Small intestine (tissue), 16 donors: Measurements from ENCODE around the gene DDI2. TPM values are rescaled to one million over a fixed set of nuclear protein-coding genes. Genes with fewer than 3 reads are reported as not detected.

ENCODE experiments used
- DNase-seq, 2 donors: peaks; one replicate each; pipeline versions ENCODE4 v3.0.0 to v3.0.0-alpha.2; 2013
- FAIRE-seq: peaks from 2 replicates; lab custom pipeline; 2012; peaks lifted over from hg19 to GRCh38; lab: Jason Lieb, UNC
- H3K27ac ChIP-seq, 3 donors: one replicate each; pipeline ENCODE4 v1.5.1; 2013; ENCODE audit warnings: low read length in 2 of 3, mild to moderate bottlenecking in 2 of 3, control low read depth in 1 of 3, inconsistent platforms in 1 of 3, low read depth in 1 of 3, moderate library complexity in 1 of 3
- H3K27me3 ChIP-seq, 3 donors: one replicate each; pipeline ENCODE4 v1.6.1; 2013; ENCODE audit warnings: low read length in 3 of 3, inconsistent platforms in 1 of 3; ENCODE audit not compliant: control insufficient read depth in 3 of 3, insufficient read depth in 3 of 3
- H3K36me3 ChIP-seq, 3 donors: one replicate each; pipeline ENCODE4 v1.6.1; 2013; ENCODE audit warnings: low read length in 3 of 3, inconsistent platforms in 1 of 3, low read depth in 1 of 3, mild to moderate bottlenecking in 1 of 3, moderate library complexity in 1 of 3; ENCODE audit not compliant: control insufficient read depth in 3 of 3, insufficient read depth in 2 of 3
- H3K4me1 ChIP-seq, 3 donors: one replicate each; pipeline ENCODE4 v1.6.1; 2013; ENCODE audit warnings: low read length in 2 of 3, inconsistent platforms in 1 of 3, low read depth in 1 of 3, mild to moderate bottlenecking in 1 of 3, moderate library complexity in 1 of 3; ENCODE audit not compliant: control insufficient read depth in 3 of 3, insufficient read depth in 2 of 3
- H3K4me3 ChIP-seq, 3 donors: one replicate each; pipeline ENCODE4 v1.5.1; 2013; ENCODE audit warnings: low read length in 3 of 3, control low read depth in 1 of 3, inconsistent platforms in 1 of 3, low read depth in 1 of 3, mild to moderate bottlenecking in 1 of 3, moderate library complexity in 1 of 3
- H3K9me3 ChIP-seq, 2 donors: one replicate each; pipeline ENCODE4 v1.6.1; 2013; ENCODE audit warnings: low read depth in 1 of 2, low read length in 1 of 2; ENCODE audit not compliant: control insufficient read depth in 2 of 2, insufficient read depth in 1 of 2
- WGBS, 3 donors: extraction: QIAGEN DNeasy Blood & Tissue Kit; methylation state at CpG; one replicate each; pipeline ENCODE4 v1.1.7; 2013; 5-methylcytosine and 5-hydroxymethylcytosine counted together
- long read RNA-seq, 10 donors: transcript quantifications; one replicate each; lab custom pipeline, GENCODE V29; 2026
- polyA plus RNA-seq, 4 donors: library from polyadenylated mRNA; stranded (reverse) in 3 of 4; unstranded in 1 of 4; fragments of 200-250 nt in 3 of 4; fragments of 120-200 nt in 1 of 4; gene quantifications; one replicate each; pipeline versions ENCODE4 v1.2.1 to v1.2.3, GENCODE V29; 2013
- donor health status: healthy with polysubstance abuse.
- donor health status: control.
- donor health status: control.
- donor health status: Bipolar disorder and iron deficiency.
- donor health status: healthy.

Gene DDI2
- 10 to 100 TPM in 2 of 4 donors, 1 to 10 TPM in 2; 4.3 to 34.7 (median 9.7) TPM for polyA plus RNA-seq
- long read RNA-seq, donor 1: 0 reads
- long read RNA-seq, donor 2, full-length matches to known transcripts: 3 of 3 reads
- long read RNA-seq, donor 2, partial matches to known transcripts: 0 of 3 reads
- long read RNA-seq, donor 2, other reads (novel, unspliced or antisense): 0 of 3 reads
- long read RNA-seq, donor 3, full-length matches to known transcripts: 3 of 3 reads
- long read RNA-seq, donor 3, partial matches to known transcripts: 0 of 3 reads
- long read RNA-seq, donor 3, other reads (novel, unspliced or antisense): 0 of 3 reads
- long read RNA-seq, donor 4: 0 reads
- long read RNA-seq, donor 5: 0 reads
- long read RNA-seq, donor 6, full-length matches to known transcripts: 3 of 12 reads
- long read RNA-seq, donor 6, partial matches to known transcripts: 9 of 12 reads
- long read RNA-seq, donor 6, other reads (novel, unspliced or antisense): 0 of 12 reads
- long read RNA-seq, donor 7: 0 reads
- long read RNA-seq, donor 8, full-length matches to known transcripts: 1 of 1 reads
- long read RNA-seq, donor 8, partial matches to known transcripts: 0 of 1 reads
- long read RNA-seq, donor 8, other reads (novel, unspliced or antisense): 0 of 1 reads
- long read RNA-seq, donor 9: 0 reads
- long read RNA-seq, donor 10, full-length matches to known transcripts: 2 of 2 reads
- long read RNA-seq, donor 10, partial matches to known transcripts: 0 of 2 reads
- long read RNA-seq, donor 10, other reads (novel, unspliced or antisense): 0 of 2 reads

DNA sequence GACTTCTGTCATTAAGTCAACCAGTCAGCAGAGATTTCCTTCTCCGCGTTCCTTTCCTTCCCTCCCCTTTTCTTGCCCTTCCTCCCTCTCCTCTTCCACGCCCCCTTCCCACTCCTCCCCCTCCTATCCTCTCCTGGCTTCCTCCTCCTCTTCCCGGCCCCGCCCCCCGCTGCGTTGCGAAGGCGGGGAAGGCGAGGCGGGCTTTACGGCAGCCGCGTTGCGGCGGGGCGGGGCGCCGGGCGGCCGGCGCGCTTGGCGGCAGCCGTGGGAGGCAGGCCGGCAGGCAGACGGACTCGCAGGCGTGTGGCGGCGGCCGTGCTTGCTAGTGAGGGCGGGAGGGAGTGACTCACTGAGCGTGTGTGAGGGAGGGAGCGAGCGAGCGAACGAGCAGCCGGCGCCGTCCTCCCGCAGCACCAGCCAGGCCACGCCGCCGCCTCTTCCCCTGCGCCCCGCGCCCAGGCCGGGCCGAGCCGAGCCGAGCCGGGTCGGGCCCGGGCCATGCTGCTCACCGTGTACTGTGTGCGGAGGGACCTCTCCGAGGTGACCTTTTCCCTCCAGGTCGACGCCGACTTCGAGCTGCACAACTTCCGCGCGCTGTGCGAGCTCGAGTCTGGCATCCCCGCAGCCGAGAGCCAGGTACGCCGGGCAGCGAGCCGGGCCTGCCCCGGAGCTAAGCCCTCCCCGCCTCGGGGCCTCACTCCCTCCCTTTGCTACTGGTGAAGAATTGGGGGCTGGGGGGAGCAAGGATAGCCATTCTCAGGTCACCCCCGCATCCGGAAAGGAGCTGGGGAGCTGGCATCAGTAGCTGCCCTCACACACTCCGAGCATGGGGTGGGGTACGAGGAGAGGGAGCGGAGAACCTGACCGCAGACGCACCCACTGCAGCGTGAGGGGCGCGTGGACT is at the start of gene DDI2:
Gene DDI2 (plus strand): TSS at position 286 of the 904 bp plus-strand sequence. CDS start 213 bp downstream, at position 499.
- DNase-seq: peak; percentile 99
- Histone ChIP-seq H3K4me3 (peak within 1 kb of the TSS; percentile 61 to 91 (median 72)), H3K27me3 (no peaks in the 10 kb centered on the region), H3K9me3 (no peaks in the 10 kb centered on the region), H3K36me3 (peaks cover 0 to 3% (median 0%) of the 10 kb centered on the region in 3 donors), H3K4me1 (peaks cover 3 to 28% (median 12%) of the 10 kb centered on the region in 3 donors), H3K27ac (peak within 1 kb of the TSS; percentile 93 to 98 (median 95))
- no peak for FAIRE-seq
- 0 to 1% (median 1%) methylated on average over 67 to 86 of the region's 86 CpGs for WGBS, 3 donors

DNA sequence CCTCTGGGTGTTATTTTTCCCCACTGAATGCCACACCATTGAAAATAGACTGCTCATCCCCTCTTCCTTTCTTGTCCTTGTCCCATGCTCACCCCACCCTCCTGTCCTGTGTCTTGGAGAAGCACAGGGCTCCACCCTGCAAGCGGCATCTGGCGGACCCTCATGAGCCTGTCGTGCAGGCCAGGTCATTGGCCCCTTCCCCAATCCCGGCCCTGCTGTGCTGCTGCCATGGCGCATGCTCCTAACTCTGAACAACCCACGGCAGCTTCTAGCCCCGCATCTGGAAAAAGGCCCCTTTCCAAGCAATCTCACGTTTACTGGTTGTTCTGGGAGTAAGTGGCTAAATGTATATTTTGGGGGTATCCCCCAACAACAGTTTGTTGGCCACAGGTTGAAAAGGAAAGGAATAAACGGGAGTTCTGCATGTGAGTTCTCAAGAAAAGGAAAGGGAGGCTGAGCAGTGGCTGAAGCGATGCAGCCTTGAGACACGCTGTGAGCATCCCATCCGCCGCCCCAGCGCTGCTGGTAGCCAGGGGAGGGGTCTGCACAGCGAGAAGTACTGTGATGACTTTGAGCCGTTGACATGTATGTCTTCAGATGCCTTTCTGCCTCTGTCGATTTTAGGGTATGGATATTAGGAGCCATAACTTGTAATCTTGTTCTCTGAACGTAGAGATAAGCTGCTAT is 48.7 kb upstream of the DDI2 start:
- H3K4me3 ChIP-seq: no peak overlapping the region
- no peak for FAIRE-seq
- H3K9me3 ChIP-seq: no peaks in the 10 kb centered on the region
- H3K27me3 ChIP-seq: no peaks in the 10 kb centered on the region
- H3K4me1 ChIP-seq: peaks cover 0 to 10% (median 0%) of the 10 kb centered on the region in 3 donors
- peak in 1 of 2 donors; percentile 38 for DNase-seq
- WGBS, 3 donors: 71 to 82% (median 75%) methylated on average over 18 of the region's 18 CpGs
- peaks cover 11 to 63% (median 15%) of the 10 kb centered on the region in 3 donors for H3K36me3 ChIP-seq
- no peak overlapping the region for H3K27ac ChIP-seq

DNA sequence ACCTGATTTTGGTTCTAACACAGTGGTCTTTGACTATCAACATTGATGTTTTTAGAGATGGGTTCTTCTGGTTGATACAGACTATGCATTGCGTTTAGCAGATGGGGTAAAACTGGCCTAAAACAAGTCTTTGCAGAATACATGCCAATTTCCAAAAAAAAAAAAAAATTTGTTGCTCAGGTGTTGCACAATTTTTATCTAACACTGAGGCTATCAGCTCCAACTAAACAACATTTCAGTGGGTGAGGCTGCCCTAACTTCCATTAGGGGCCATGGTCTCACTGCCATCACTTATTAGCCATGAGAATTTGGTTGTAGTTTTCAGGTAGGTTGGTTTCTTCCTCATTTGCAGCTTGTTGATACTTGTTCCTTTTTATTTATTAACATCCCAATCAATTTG is 46.4 kb upstream of the DDI2 start:
- no peak for FAIRE-seq

DNA sequence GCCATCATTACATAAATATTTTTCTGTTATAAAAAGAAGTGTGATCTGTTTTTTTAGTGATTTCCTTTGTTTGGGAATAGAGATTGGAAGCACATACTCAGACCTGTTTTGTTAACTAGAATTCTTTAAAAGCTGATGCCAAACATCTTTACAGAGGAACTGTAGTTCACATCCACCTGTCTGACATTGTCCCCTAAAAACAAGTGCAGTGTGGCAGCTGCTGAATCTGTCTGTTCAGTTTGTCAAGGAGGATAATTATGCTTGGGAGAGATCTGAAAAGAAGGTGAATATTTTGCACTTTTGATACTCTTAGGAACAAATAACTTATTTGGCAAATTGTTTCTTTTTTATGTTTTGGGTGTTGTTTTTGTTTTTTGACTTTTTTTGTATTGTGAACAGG is 46.0 kb upstream of the DDI2 start:
- Histone ChIP-seq H3K27me3 (no peaks in the 10 kb centered on the region), H3K9me3 (no peaks in the 10 kb centered on the region), H3K4me3 (no peak overlapping the region), H3K27ac (no peak overlapping the region), H3K36me3 (peaks cover 9 to 61% (median 10%) of the 10 kb centered on the region in 3 donors), H3K4me1 (peaks cover 0 to 10% (median 0%) of the 10 kb centered on the region in 3 donors)
- DNase-seq (no peak), FAIRE-seq (no peak)

More for the DNA sequence above, 46.4 kb upstream of the DDI2 start:
- no peak overlapping the region for H3K27ac ChIP-seq
- H3K4me3 ChIP-seq: no peak overlapping the region
- DNase-seq: no peak
- 94 to 100% (median 94%) methylated on average over 1 of the region's 1 CpG for WGBS, 3 donors
- no peaks in the 10 kb centered on the region for H3K27me3 ChIP-seq
- H3K9me3 ChIP-seq: no peaks in the 10 kb centered on the region
- peaks cover 0 to 10% (median 0%) of the 10 kb centered on the region in 3 donors for H3K4me1 ChIP-seq
- peaks cover 11 to 61% (median 13%) of the 10 kb centered on the region in 3 donors for H3K36me3 ChIP-seq

DNA sequence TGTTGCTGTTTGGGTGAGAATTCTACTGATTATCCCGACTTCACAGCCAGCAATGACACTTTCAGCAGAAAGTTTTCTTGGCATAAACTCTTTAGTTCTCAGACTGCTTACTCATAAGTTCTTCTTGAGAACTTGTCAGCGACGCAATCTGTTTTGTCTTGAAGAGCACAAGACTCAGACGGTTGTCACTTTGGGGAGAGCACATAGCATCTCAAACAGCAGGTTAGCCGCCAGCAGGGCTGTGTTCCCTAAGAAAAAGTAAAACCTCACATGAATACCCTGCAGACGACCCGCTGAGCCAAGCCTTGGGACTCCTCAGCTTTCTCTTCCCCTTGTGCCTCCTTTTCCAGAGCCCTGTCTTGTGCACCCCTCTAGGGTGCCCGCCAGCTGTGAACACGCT is 43.8 kb upstream of the DDI2 start:
- peaks cover 0 to 8% (median 0%) of the 10 kb centered on the region in 3 donors for H3K4me1 ChIP-seq
- WGBS, 3 donors: 77 to 92% (median 91%) methylated on average over 9 of the region's 9 CpGs
- FAIRE-seq: no peak
- H3K36me3 ChIP-seq: peaks cover 2 to 65% (median 4%) of the 10 kb centered on the region in 3 donors
- H3K27ac ChIP-seq: no peak overlapping the region
- H3K9me3 ChIP-seq: no peaks in the 10 kb centered on the region
- no peak for DNase-seq
- no peak overlapping the region for H3K4me3 ChIP-seq
- no peaks in the 10 kb centered on the region for H3K27me3 ChIP-seq

DNA sequence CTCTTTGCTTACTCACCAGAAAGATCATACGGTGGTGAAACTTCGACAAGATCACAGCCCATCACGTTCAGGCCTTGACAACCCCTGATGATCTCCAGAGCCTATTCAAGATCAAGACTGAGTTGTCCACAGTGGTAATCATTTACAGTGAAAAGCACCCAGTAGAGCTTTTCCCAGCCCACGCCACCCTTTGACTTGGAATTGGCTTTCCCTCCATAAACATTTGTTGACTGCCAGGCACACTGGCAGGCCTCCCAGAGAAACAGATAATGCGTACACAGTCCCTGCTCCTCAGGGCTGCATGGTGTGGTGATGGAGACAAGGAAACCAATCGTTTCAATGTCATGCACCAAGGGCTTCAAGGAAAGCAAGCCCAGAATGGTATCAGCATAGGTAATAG is 42.5 kb upstream of the DDI2 start:
- H3K4me1 ChIP-seq: no peaks in the 10 kb centered on the region
- FAIRE-seq (no peak), DNase-seq (no peak)
- peaks cover 2 to 69% (median 2%) of the 10 kb centered on the region in 3 donors for H3K36me3 ChIP-seq
- H3K9me3 ChIP-seq: no peaks in the 10 kb centered on the region
- H3K4me3 ChIP-seq: no peak overlapping the region
- H3K27me3 ChIP-seq: no peaks in the 10 kb centered on the region
- no peak overlapping the region for H3K27ac ChIP-seq
- 73 to 85% (median 80%) methylated on average over 6 of the region's 6 CpGs for WGBS, 3 donors

DNA sequence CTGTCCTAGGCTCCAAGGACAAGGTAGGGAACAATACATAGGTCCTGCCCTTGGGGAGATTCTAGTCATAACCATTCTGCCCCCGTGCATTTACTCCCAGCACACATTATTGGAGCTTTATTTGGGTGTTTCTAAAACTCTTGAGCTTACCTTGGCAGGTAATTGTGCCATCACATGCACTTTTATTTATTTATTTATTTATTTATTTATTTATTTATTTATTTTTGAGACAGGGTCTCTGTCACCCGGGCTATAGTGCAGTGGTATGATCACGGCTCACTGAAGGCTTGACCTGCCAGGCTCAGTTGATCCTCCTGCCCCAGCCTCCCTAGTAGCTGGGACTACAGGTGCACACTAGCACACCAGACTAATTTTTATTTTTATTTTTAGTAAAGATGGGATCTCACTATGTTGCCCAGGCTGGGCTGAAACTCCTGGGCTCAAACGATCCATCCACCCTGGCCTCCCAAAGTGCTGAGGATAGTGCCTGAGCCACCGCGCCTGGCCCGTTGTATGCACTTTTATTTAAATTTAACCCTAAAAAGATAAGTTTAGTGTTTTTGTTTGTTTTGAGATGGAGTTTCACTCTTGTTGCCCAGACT is 41.6 kb upstream of the DDI2 start:
- Histone ChIP-seq H3K36me3 (peaks cover 2 to 74% (median 2%) of the 10 kb centered on the region in 3 donors), H3K9me3 (no peaks in the 10 kb centered on the region), H3K27me3 (no peaks in the 10 kb centered on the region), H3K4me3 (no peak overlapping the region), H3K4me1 (no peaks in the 10 kb centered on the region), H3K27ac (no peak overlapping the region)
- DNase-seq (no peak), FAIRE-seq (no peak)
- 96 to 99% (median 98%) methylated on average over 7 of the region's 7 CpGs for WGBS, 3 donors
